Measurements from ENCODE around the gene FBXL13. TPM values are rescaled to one million over a fixed set of nuclear protein-coding genes. Genes with fewer than 3 reads are reported as not detected.

The FBXL13 gene
- total and polyA plus RNA-seq, 10 of the 15 experiments (the other 5 are each of a cell fraction or from before 2014, with no cell fraction given), result 0.08 to 0.95 (median 0.28) TPM; not detected in 2

DNA sequence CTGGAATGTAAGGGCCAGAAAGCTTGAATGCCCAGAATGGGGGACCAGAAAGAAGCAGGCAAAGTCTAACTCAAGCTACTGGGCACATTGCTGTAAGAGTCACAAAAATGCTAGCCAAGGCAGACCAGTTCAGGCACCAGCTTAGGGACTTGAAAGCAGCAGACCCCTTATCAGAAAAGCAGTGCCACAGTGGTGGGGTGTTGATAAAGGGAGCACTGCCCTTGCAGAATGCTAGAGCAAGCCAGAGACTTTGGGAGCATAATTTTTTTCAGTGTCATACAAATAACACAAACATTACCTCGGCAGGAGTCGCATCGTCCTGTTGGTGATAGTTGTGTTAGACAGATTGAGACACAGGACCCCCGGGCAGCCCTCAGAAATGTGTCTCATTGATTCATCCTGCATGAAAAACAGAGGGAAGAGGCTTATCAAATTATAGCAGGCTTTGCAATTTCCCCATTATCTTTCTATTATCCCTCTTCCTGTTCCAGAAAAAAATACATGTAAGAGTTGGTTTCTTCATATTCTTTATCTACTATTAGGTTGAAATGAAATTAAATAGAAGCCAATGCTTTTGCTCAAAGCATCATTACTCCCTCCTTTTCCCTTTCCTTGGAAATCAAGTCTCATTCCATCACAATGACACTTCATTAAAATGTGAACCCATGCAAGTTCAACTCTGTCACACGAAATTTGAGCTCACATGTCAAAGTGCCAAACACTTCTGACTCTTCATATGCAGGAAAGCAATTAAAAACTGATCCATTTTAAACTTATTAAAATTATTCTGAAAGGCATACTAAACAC lies 148.4 kb downstream of the FBXL13 start (continued):
- no peak for TF ChIP-seq MYB (IDR thresholded peaks at IDR 0.05; ENCODE audit: borderline replicate concordance, low read depth, low read length)
- no peak for TF ChIP-seq IRF4 (IDR thresholded peaks at IDR 0.05; ENCODE audit: low read depth, low read length)

GRCh38 chr7:102918845-102919244 lies 155.8 kb downstream of the FBXL13 start:
- H3K79me2 ChIP-seq (ENCODE audit: control insufficient read depth, insufficient read depth, low read length), result no peaks in the 10 kb centered on the region
- H3K27ac ChIP-seq (ENCODE audit: control insufficient read depth, insufficient read depth), result no peak overlapping the region
- DNase-seq (ENCODE audit: low read depth, low spot score), result no peak
- intact Hi-C loops (cut with micrococcal nuclease; ENCODE audit: unreplicated experiment) (no loop called here), in situ Hi-C loops (cut with MboI) (no loop called here)
- H3K9me3 ChIP-seq (replicated peaks; ENCODE audit: control insufficient read depth, insufficient read depth, low read length), result no peaks in the 10 kb centered on the region
- H3K4me1 ChIP-seq (ENCODE audit: control insufficient read depth, insufficient read depth, low read length), result no peaks in the 10 kb centered on the region
- no TSS peak for BruUV-seq (replicated peaks)
- H3K36me3 ChIP-seq (ENCODE audit: control insufficient read depth in 2 of 2, insufficient read depth in 2 of 2, low read length in 1 of 2), result no peaks in the 10 kb centered on the region
- H3K4me2 ChIP-seq (ENCODE audit: control insufficient read depth, insufficient read depth), result no peak overlapping the region
- H4K20me1 ChIP-seq (ENCODE audit: control insufficient read depth, insufficient read depth), result no peaks in the 10 kb centered on the region
- POLR2A ChIA-PET, result interaction anchor here (1.0 kb wide), 1 partner anchor 8 kb away, joined by 3 read pairs; no protein-coding TSS in a partner anchor
- SMC1A ChIA-PET (ENCODE audit: uncharacterized antibody, unreplicated experiment), result interaction anchor here (1.4 to 1.9 kb wide), 2 partner anchors 10 to 45 kb away, joined by 3 to 5 read pairs; no protein-coding TSS in a partner anchor
- RAD21 ChIA-PET (ENCODE audit: unreplicated experiment), result interaction anchor here (2.6 kb wide), 1 partner anchor 143 kb away, joined by 6 read pairs; no protein-coding TSS in a partner anchor
- H3K4me3 ChIP-seq, result no peak overlapping the region
- TF ChIP-seq EZH2 (IDR thresholded peaks at IDR 0.05; ENCODE audit: borderline replicate concordance, control insufficient read depth, low read depth, low read length) (no peak), CHD4 (IDR thresholded peaks at IDR 0.05) (no peak), CREM (IDR thresholded peaks at IDR 0.05; ENCODE audit: low read depth) (no peak), ZNF622 (IDR thresholded peaks at IDR 0.05) (no peak), IKZF2 (IDR thresholded peaks at IDR 0.05) (no peak), IRF4 (IDR thresholded peaks at IDR 0.05; ENCODE audit: low read depth, low read length) (no peak), NR2C1 (IDR thresholded peaks at IDR 0.05) (no peak), SUPT20H (IDR thresholded peaks at IDR 0.05; ENCODE audit: borderline replicate concordance, control insufficient read depth, low read depth, low read length) (no peak), ZBTB4 (CRISPR knock-in tag; IDR thresholded peaks at IDR 0.05) (no peak)
- H3K9ac ChIP-seq (ENCODE audit: control insufficient read depth, insufficient read depth, low read length), result no peak overlapping the region
- 0 out of 4 replicates have a peak, but pooled peaks cover 0 to 1% of the 10 kb centered on the region in 2 experiments for H3K27me3 ChIP-seq (replicated peaks in 1 of 2; ENCODE audit: control insufficient read depth in 2 of 2, insufficient read depth in 2 of 2, low read length in 1 of 2)
- CTCF ChIA-PET, result interaction anchor here (0.7 kb wide), 1 partner anchor 92 kb away, joined by 3 read pairs; no protein-coding TSS in a partner anchor
- H2AFZ ChIP-seq (ENCODE audit: control insufficient read depth, low read depth, low read length), result no peak overlapping the region
- ATAC-seq, result no peak
- FAIRE-seq, result no peak
- 0% methylated on average over 1 of the region's 1 CpG for WGBS (ENCODE audit: insufficient coverage, insufficient replicate concordance, low lambda C conversion rate, missing lambda C conversion rate)

Measured in GM12878 (cell line).